NCI-H2081 (cell line): ENCODE results near the gene RAB36.

ENCODE experiments used
- DNase-seq, 2 experiments: peaks; one replicate each; lab custom pipeline; 2025; lab: John Stamatoyannopoulos, UW

The RAB36 gene

DNA sequence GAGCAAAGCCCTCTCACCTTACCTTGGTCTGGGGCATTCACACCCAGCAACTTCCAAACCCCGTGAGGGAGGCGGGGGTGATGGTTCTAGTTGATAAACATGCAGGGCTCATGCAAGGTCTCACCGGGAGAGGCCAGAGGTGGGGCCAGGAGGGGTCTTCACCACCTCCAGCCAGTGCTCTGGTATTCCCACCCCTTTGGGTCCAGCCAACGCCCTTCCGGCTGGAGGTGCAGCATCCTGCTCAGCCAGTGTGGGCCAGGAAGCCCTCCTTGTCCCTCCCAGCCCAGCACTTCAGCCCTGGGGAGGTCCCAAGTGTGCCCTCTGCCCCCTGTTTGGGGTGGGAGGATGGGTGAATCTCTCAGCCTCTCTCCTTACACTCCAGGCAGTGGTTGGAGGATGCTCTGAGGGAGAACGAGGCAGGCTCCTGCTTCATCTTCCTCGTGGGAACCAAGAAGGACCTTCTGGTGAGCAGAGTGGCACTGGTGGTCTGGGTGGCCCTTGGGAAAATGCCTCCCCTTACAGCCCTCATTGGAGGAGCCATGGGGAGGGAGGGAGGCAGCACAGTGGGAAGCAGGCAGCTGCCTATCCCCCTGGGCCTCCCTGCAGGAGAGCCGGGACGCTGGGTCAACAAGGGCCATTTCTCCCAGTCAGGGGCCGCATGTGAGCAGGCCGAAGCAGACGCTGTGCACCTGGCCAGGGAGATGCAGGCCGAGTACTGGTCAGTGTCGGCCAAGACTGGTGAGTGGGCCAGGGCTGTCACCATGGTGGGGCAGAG, 13.4 kb downstream of the RAB36 start:
- DNase-seq = peak in 1 of 2 experiments; percentile 7

DNA sequence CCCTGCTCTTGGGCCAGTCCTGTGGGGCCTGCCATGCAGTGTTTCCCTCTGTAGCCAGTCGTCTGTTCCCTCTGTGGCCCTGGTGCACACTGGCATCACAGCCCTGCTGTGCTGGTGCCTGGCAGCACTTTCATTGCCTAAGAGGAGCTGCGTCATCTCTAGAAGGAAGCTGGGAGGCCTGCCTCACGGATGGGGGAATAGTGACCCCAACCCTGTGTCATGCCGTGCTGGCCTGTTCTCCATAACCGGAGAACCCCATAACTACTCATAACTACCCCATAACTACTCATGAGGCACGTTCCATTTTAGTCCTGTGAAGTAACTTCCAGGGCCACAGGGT, 14.0 kb downstream of the RAB36 start:
- DNase-seq = no peak

DNA sequence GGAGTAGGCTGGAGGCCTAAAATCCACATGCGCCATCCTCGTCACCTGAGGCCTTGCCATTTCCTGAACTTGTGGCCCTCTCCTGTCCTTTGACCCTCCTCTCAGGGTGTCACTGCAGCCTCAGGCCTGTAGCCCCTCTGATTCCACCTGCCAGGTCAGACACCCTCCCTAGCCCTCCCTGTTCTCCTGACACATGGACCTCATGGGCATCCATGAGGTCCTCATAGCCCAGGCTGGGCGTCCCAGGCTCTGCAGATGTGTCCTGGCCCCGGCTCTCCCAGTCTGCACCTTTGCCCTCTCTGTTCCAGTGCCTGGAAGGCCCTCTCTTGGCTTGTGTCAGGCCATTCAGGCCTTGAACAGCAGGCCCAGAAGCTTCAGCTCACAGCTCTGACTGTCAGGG, 15.8 kb downstream of the RAB36 start:
- DNase-seq = no peak

DNA sequence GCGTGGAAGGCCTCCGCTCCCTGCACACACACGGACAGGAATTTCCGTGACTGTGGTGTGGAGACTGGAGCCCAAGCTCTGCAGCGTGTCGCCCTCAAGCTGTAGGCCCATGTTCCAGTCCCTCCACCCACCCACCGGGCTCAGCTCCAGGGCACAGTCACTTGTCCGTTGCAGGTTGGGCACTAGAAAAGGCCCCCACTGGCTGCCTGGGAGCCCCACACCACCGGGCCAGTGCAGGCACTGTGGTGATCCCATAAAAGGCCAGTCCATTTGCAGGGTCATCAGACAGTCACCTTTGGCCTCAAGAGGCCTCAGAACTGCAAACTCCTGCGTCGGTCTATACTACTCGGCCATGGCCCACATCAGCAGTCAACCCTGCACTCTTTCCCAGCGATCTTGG, 16.3 kb downstream of the RAB36 start:
- DNase-seq = no peak

DNA sequence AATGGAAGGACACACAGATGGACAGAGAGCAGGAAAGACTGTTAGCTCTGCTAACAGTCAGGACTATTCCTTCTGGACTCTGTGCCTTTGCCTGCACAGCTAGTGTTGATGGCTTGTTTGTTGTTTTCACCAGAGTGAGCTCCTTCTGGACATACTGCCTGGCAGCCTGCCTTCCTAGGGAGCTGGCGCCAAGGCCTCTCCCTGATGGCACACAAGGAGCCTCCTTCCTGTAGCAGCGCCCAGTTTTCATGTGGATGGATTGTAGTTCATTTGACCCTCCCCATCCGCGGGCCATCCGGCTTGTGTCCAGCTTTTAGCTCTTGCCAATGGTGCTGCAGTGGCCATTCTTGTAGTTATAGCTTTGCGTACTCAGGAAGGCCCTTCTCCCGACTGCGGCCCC, 18.4 kb downstream of the RAB36 start:
- DNase-seq = peak in 1 of 2 experiments; percentile 6

DNA sequence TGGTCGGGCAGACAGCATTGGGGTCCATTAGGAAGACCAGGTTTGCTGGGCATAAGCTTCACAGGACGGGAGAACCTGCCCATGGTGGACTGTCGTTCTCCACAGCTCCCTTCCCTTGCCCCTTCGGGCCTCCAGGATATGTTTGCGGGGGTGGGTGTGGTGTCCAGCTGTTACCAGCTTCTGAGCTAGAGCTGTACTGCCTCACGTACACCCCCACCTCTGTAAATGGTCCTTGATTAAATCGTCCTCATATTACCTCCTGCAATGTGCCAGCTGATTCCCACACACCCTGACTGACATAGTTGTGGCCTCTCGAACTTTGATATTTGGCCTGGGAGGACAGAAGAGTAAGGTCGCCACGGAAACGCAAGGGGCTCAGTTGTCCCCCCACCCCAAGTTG, 18.8 kb downstream of the RAB36 start:
- no peak for DNase-seq

DNA sequence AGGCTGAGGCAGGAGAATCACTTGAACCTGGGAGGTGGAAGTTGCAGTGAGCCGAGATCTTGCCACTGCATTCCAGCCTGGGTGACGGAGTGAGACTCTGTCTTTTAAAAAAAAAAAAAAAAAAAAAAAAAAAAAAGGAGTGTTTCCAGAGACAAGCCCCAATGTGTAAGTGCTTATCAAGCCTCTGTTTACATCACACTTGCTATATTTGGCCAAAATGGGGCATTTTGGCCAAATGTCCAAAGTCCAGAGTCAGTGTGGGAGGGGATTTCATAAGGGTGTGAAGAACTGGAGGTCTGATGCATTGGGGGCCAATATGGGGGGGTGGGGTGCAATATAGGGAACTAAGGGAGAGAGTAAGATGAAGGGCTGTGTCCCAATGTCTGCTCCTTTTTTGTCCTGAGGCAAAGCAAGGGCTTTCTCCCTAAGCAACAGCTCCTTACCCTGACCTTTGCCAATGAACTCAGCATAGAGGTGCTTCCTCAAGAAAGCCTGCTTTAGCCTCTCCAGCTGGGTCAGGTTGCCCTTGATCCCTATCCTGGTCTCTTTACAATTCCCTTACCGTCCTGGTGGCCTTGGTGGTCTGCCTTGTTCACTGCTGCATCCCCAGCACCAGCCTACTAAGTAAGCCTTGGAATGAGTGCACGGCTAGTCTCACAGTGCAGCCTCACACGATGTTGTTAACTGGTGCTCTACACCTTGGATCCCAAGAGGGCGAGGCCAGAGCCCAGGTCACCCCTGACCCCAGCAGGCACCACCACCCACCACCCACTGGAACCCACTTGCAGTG, 21.0 kb downstream of the RAB36 start:
- DNase-seq = no peak

DNA sequence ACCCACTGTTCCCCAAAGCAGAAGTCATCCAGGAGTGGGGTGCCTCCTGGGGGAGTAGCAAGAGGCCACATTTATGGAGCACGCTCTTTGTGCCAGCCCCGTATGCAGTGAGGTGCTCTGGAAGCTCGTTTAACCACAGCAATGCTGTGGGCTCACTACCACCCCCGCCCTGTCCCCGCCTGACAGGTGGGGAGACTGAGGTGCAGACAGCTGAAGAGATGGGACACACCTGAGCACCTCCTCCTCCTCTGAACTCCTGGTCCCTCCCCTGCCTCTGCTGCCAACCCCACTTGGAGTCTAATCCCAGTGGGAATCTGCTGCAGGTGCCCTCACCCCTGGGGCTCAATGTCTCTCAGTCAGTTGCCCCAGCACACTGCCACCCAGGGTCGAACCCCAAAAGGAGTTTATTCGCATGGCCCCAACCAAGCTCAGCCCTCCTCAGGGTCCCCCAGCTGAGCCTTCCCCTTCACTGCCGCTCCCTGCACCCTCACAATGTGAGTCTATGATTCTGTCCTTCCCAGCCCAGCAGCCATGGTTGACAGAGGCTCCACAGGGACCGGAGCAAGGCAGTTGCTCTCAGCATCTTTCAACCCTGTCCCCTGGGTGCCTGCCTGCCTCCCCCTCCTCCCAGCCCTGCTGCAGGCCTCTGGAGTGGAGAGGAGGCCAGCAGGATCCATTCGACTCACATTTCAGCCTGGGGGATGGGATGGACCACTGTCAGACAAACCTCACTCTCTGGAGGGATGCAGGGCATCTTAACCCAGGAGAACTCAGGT, 21.8 kb downstream of the RAB36 start:
- DNase-seq = no peak

DNA sequence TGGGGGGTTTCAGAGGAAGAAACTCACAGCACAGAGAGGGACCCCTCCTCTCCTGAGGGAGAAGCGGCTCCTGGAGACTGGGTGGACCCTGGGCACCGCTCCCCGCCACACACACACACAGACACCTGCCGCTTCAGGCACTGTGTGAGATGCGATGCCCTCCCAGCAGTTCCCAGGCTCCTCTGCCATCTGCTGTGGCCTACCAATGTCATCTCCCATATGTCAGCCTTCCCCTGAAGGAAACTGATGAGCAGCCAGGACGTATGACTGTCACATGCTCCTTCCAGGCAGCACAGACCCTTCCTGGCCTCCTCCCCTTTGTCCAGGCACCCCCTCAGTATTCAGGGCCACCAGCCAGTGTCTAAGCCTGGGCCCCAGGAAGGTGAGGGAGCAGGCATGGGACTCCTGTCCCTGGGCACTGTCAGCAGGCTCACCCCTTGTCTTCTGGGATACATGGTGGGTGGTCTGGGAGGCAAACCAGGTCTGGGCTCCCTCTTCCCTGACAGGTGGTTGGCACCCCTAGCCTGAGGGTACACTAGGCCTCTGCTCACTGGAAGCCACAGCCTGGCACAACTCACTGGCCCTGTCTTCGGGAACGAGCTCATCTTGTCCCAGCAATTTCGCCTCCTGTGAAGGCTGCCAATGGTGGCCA, 23.2 kb downstream of the RAB36 start:
- DNase-seq = no peak

DNA sequence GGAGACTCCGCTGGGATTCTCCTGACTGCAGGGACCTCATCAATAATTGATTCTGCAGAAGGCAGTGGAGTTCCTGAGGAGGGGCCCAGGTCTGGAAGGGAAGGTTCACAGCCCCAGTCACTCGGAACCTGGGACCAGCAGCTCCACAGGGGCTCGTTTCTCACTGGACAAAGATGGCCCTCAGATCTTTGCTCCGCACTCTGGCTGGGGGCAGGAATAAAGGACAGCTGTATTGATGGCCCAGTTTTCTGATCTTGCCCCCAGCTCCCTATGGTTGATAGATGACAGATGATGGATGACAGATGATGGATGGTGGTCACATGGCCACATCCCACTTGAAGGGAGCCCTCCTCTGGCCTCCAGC, 23.7 kb downstream of the RAB36 start:
- DNase-seq = no peak

DNA sequence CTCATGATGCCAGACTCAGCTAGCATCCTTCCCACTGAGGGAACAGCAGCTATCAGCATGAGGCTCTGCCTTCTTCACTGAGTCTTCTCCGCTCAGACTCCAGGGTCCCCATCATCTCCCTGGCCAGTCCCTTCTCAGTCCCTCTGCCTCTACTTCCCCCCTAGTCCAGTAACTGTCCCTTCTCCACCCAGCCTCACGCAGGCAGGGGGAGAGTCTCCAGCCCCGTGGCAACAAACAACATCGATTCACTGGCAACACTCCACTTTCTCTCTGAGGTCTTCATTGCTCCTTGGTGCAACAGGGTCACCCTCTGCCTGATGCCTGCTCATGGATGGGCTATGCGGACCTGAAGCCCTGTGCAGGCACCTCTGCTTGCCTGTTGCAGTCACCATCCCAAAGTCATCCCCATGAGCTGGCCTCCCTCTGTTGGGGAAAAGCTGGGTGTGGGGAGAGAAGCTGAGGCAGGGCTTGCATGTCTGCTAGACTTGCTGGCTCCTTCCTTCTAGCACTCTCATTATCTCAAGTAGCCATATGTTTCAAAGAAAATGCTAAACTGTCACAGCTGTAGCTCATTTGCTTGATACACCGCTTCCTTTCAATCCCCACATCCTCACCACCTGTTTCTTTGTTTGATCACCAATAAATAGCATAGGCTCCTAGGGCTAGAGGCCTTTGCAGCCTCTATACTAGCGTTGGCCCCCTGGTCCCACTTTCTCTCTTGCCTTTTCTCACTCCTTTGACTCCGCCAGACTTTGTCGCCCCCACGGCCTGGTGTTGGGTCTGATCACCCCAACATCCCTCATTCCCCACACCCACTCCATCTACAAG, 30.8 kb downstream of the RAB36 start:
- no peak for DNase-seq

DNA sequence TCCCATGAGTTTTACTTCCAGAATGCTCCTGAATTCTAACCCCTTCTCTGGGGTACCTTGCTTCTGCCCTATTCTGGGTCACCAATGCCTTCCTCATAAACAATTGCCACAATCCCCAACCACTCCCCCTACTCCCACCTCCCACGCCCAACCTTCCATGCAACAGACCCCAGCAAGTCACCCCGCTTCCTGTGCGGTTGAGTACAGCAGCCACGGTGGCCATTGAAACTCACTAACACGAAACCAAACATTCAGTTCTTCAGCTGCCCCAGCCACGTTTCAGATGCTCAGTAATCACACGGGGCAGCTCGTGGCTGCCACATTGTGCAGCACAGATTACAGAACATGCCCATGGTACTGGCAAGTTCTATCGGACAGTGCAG, 31.4 kb downstream of the RAB36 start:
- no peak for DNase-seq

DNA sequence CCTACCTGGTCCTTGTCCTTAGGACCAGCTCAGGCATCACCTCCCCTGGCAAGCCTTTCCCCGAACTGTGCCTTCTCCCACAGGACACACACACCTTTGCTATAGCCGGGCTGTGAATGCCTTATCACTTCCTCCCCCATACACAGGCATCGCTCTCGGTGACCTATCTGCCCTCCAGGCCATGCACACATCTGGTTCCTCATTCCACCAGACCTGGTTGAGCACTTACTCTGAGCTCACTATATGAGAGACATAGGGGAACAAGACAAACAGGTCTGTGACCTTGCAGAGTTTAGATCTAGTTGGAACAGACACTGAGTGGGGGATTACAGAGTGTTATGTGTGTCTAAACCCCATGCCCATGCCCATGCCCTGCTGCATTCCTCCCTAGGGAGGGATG, 31.9 kb downstream of the RAB36 start:
- DNase-seq = no peak

DNA sequence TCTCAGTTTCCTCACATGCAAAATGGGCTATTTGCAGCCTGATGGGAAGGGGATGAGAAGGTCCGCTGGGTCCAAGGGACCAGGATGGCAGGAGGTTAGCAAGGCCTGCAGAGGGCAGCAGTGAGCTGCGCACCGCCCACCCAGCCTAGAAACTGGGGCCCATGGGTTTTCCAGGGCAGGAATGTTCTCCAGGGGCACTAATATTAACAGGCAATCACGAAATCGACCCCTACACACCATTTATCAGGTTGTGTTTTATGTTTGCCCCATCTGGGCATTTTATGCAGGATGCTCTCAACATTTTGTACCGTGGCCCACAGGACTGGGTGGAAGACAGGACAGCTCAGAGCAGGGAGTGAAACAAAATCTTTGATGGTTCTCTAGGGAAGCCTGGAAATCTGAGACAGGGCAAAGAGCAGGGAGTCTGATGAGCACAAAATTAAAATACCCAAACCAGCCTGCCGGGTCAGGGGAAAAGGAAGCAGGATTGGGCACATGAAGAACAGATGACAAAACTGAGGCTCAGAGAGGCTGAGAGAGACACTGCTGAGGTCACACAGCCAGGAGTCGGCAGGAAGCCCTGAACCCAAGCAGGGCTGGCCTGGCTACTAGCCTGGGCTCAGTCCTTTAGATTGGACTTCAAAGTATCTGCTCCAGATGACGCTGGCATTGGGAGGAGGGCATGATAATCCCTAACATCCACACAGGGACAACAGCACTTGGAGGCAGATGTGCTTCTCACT, 33.4 kb downstream of the RAB36 start:
- peak; percentile 32 to 55 for DNase-seq

DNA sequence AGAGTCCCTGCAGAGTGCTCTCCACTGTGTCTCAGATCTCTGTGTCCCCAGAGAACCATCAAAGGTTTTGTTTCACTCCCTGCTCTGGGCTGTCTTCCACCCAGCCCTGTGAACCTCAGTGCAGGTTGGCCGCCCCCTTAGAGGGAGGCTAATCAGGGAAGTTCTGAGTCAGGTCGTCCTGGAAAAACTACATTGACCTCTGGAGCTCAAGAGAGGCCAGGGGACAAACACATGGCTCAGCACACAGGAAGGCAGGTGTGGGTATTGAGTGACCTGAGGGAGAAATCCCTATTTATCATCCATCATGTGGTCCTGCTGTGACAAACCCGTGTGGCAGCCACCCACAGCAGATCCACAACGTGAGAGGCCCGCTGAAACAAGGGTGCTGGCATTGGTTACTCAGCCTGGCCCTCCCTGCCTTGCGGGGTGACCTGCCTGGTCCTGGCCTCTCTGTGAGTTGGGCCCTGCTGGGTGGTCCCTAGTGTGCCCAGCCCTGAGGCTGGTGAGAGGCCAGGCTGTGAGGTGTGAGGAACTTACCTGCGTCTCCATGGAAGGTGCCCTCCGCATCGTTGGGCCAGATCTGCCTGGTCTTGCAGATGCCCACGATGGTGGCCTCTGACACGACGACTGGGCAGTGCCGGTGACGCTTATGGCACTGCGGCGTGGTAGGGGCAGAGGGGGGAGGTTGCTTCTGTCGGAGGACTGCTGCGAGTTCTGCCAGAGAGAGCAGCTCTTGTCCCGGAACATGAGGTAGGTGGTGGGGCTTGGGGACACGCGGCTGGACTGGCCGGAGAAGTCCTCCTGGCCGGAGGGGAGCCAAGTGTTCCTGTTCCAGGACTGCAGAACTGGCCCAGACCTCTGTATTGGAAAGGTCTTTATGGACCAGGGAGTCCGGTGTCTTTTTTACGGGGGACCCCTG, 34.4 kb downstream of the RAB36 start:
- no peak for DNase-seq

DNA sequence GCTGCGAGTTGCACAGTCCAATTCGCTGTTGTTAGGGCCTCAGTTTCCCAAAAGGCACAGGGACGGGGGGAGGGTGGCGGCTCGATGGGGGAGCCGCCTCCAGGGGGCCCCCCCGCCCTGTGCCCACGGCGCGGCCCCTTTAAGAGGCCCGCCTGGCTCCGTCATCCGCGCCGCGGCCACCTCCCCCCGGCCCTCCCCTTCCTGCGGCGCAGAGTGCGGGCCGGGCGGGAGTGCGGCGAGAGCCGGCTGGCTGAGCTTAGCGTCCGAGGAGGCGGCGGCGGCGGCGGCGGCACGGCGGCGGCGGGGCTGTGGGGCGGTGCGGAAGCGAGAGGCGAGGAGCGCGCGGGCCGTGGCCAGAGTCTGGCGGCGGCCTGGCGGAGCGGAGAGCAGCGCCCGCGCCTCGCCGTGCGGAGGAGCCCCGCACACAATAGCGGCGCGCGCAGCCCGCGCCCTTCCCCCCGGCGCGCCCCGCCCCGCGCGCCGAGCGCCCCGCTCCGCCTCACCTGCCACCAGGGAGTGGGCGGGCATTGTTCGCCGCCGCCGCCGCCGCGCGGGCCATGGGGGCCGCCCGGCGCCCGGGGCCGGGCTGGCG, 35.1 kb downstream of the RAB36 start, which contains the start of gene BCR:
TSS of gene BCR (plus strand) at position 209 of the 592 bp plus-strand sequence. CDS start 452 bp downstream, outside the sequence.
- peak in 1 of 2 experiments; percentile 51 for DNase-seq

DNA sequence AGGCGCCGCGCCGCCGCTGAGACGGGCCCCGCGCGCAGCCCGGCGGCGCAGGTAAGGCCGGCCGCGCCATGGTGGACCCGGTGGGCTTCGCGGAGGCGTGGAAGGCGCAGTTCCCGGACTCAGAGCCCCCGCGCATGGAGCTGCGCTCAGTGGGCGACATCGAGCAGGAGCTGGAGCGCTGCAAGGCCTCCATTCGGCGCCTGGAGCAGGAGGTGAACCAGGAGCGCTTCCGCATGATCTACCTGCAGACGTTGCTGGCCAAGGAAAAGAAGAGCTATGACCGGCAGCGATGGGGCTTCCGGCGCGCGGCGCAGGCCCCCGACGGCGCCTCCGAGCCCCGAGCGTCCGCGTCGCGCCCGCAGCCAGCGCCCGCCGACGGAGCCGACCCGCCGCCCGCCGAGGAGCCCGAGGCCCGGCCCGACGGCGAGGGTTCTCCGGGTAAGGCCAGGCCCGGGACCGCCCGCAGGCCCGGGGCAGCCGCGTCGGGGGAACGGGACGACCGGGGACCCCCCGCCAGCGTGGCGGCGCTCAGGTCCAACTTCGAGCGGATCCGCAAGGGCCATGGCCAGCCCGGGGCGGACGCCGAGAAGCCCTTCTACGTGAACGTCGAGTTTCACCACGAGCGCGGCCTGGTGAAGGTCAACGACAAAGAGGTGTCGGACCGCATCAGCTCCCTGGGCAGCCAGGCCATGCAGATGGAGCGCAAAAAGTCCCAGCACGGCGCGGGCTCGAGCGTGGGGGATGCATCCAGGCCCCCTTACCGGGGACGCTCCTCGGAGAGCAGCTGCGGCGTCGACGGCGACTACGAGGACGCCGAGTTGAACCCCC, 35.8 kb downstream of the RAB36 start:
- DNase-seq = peak in 1 of 2 experiments; percentile 13

DNA sequence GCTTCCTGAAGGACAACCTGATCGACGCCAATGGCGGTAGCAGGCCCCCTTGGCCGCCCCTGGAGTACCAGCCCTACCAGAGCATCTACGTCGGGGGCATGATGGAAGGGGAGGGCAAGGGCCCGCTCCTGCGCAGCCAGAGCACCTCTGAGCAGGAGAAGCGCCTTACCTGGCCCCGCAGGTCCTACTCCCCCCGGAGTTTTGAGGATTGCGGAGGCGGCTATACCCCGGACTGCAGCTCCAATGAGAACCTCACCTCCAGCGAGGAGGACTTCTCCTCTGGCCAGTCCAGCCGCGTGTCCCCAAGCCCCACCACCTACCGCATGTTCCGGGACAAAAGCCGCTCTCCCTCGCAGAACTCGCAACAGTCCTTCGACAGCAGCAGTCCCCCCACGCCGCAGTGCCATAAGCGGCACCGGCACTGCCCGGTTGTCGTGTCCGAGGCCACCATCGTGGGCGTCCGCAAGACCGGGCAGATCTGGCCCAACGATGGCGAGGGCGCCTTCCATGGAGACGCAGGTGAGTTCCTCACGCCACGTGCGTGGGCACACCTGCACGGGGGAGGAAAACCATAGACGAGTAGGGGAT, 36.5 kb downstream of the RAB36 start:
- DNase-seq = peak in 1 of 2 experiments; percentile 9
